ENCODE measurements around the gene NPPA.
"Not testable (repeated sequence)": the region's sequence is repeated elsewhere in the genome, so short reads cannot be mapped to it uniquely, and the experiment has no call there.

Gene NPPA

GRCh38 chr1:11847667-11848372 lies at the start of gene NPPA:
TSS of gene NPPA (minus strand) at chr1:11847783. CDS start at chr1:11847684, 99 bp downstream.
- no peak for DNase-seq

- DNase-seq = not testable (repeated sequence)
These were observed 46.9 kb upstream of the NPPA start for GRCh38 chr1:11894501-11894900.

- DNase-seq = peak; percentile 81
These were observed 46.3 kb upstream of the NPPA start for GRCh38 chr1:11893907-11894251.

GRCh38 chr1:11891433-11892186 lies 44.0 kb upstream of the NPPA start:
- DNase-seq = no peak

GRCh38 chr1:11888877-11889208 lies 41.3 kb upstream of the NPPA start:
- no peak for DNase-seq

- DNase-seq = no peak
These were observed 40.8 kb upstream of the NPPA start for GRCh38 chr1:11888206-11888876.

- no peak for DNase-seq
These were observed 40.1 kb upstream of the NPPA start for GRCh38 chr1:11887666-11888007.

GRCh38 chr1:11886986-11887665 lies 39.5 kb upstream of the NPPA start:
- no peak for DNase-seq

GRCh38 chr1:11885916-11886315 lies 38.3 kb upstream of the NPPA start:
- no peak for DNase-seq

GRCh38 chr1:11882814-11883538 lies 35.4 kb upstream of the NPPA start:
- DNase-seq = no peak

- no peak for DNase-seq
These were observed 34.3 kb upstream of the NPPA start for GRCh38 chr1:11881749-11882441.

- no peak for DNase-seq
These were observed 33.5 kb upstream of the NPPA start for GRCh38 chr1:11880911-11881748.

- DNase-seq = no peak
These were observed 32.6 kb upstream of the NPPA start for GRCh38 chr1:11880181-11880575.

- no peak for DNase-seq
These were observed 32.0 kb upstream of the NPPA start for GRCh38 chr1:11879311-11880180.

- no peak for DNase-seq
These were observed 31.3 kb upstream of the NPPA start for GRCh38 chr1:11878891-11879190.

GRCh38 chr1:11878081-11878890 lies 30.7 kb upstream of the NPPA start:
- no peak for DNase-seq

- no peak for DNase-seq
These were observed 29.5 kb upstream of the NPPA start for GRCh38 chr1:11877074-11877473.

GRCh38 chr1:11875094-11875493 lies 27.5 kb upstream of the NPPA start:
- DNase-seq = no peak

- no peak for DNase-seq
These were observed 27.0 kb upstream of the NPPA start for GRCh38 chr1:11874624-11875023.

GRCh38 chr1:11874258-11874562 lies 26.6 kb upstream of the NPPA start:
- no peak for DNase-seq
